GM19328 (cell line): Measurements from ENCODE around the gene HMX3.

ENCODE experiments used
- ATAC-seq: cut with Tn5 transposase; IDR thresholded peaks from one replicate; pipeline ENCODE4 v1.9.1; 2021; ENCODE audit warnings: mild to moderate bottlenecking, moderate library complexity; ENCODE audit not compliant: unreplicated experiment

HMX3 gene

DNA sequence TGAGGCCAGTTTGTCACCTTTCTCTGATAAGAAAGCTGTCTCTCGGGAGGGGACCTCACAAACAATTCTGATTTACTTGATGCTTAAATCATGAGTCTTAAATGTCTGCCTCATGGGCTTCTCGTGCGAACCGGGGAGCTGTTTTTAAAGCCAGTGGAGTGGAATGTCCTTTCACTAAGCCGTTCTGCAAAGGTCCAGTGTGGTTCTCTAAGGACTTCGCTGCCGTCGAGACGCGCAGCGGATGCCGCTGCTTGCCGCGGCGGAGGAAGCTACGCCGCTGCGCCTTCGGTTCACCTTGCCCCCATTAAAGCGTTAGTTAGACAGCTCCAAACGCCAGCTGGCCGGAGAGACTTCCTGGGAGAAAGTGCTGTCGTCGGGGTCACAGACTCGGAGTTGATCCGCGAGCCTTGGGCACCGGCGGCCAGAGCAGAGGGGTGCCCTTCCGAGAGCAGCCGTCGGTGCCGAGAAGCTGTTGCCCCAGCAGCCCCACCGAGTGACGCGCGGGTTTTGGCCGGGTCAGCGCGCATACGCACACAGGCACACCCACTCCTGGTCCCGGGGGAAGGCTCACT is 1.3 kb upstream of the HMX3 start:
- ATAC-seq: no peak

DNA sequence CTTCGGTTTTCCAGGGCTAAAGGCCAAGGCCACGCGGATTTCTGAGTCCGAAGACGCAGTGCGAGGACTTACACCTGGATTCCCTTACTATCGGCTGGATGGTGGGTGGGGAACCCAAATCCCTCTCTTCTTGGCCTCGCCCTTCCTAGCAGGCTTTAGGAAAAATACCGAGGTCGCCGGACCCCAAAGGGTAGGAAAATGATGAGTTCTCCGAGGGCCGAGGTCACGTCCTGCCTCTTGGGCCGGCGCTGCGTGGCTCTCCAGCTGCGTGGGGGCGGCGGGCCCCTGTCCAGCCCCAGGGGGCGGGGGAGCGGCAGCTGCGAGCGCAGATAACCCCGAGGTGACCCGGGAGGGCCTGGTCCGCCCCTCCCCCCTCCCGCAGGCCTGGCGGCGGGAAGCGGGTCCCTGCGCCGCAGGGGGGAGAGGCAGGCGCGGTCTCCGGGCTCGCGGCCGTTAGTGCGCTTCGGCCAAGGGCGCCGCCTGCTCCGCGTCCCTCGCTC is 805 bp upstream of the HMX3 start:
- ATAC-seq: no peak

DNA sequence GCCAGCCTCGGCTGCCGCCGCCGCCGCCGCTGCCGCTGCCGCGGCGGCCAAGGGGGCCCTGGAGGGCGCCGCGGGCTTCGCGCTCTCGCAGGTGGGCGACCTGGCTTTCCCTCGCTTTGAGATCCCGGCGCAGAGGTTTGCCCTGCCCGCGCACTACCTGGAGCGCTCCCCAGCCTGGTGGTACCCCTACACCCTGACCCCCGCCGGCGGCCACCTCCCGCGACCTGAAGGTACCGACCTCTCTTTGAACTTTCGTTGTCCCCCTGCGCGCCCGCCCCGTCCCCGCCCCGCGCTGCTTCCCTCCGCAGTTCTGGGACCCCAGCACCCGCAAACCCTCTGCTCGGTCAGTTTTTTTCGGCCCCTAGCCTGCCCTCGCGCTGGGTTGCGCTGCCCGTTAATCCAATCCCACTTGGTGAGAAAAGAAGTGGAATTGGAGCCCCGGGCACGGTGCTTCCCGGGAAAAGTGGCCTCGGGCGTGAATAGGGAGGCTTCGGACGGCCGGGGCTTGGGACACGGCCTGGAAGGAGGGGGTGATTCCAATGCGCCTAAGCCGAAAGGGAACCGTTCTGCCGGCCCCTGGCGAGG is 543 bp downstream of the HMX3 start:
- ATAC-seq: no peak

DNA sequence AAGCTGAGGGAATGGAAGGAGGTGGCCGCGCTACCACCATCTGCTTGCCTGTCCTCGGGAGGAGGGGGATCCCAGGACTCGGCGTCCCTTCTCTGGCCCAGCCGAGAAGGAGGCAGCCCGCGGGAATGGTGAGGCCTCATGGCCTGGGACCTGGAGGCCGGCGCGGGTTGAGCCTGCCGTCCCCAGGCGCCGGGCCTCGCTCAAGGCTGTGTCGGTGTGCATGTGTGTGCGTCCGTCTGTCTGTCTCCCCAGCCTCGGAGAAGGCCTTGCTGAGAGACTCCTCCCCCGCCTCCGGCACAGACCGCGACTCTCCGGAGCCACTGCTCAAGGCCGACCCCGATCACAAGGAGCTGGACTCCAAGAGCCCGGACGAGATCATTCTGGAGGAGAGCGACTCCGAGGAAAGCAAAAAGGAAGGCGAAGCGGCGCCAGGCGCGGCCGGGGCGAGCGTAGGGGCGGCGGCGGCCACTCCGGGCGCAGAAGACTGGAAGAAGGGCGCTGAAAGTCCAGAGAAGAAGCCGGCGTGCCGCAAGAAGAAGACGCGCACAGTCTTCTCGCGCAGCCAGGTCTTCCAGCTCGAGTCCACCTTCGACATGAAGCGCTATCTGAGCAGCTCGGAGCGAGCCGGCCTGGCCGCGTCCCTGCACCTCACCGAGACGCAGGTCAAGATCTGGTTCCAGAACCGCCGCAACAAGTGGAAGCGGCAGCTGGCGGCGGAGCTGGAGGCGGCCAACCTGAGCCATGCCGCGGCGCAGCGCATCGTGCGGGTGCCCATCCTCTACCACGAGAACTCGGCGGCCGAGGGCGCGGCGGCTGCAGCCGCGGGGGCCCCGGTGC is 1.3 kb downstream of the HMX3 start:
- no peak for ATAC-seq

DNA sequence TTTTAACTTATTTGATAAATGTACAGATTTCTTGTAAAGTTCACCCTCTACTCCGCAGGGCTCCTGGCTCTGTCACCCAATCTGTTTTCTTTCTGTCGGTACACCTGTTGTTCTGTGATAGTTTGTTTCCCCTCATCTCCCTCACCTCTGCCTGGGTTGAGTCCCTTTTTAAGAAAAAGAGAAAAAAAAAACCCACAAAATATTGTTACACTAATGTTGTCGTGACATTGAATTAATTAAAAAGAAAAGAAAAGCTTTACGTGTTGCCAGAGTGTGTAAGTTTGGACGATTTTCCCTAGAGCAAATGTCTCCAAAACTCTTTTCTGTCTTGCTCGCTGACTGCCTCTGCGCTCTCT is 3.4 kb downstream of the HMX3 start:
- no peak for ATAC-seq

DNA sequence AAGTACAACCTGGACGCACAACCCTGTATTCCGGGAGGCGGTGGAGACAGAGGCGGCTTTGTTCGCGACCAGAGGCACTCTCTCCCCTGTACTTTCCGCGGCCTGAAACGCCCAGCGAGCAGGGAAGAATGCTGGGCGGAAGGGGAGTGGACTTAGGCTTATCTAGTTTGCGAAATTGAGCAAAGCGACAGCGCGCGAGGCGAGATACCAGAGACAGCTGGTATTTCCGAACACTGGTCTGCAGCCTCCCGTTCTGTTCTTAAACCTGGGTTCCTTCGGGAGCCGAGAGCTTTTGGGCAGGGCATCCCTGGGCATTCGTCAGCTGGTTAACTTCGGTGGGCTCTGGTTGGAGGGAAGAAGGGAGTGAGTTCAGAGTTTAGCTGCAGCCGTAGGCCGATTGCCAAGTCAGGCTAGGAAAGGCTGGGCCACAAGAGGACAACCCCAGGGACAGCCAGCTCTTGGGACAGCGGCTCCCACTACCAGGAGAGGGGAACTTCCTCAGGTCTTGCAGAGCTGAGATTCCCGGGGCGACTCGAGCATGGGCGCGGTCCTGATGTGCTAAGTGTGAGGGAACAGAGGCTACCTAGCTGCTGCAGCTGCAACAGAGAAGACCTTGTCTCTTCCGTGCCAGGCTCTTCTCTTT is 3.9 kb downstream of the HMX3 start:
- no peak for ATAC-seq

DNA sequence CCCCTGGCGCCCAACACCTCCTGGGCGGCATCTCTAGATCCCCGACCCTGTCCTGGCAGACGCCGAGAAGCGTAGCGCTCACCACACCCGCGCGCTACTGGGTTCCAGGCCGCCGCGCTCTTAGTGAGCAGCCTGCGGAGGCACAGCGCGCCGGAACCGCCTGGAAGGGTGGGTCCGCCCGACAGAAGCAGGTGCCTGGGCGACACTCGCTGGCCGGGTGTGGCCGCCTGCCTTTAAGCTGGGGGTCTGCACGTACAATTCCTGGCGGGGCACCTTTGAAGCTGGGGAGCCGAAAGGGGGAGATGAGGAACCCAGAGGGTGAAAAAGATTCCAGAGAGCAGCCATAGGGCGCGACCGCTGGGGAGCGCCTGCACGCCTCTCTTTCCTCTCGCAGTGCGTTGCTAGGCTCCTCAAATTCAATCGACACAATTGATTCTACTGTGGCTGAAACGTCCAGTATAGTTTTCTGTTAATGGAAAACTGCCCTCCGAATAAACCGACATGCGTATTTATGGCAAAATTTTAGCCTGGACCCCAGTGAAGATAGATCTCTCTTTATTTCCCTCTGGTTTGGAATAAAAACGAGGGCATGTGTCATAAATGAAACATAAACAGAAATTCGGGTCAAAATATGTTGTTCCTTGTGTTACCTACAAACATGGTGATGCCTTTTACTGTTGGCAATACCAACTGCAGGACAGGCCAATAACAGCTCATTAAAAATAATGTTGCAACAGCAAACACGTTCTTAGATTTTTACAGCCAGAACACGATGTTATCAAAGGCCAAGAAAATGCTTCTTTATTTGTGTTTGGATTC is 4.6 kb downstream of the HMX3 start:
- ATAC-seq: no peak

DNA sequence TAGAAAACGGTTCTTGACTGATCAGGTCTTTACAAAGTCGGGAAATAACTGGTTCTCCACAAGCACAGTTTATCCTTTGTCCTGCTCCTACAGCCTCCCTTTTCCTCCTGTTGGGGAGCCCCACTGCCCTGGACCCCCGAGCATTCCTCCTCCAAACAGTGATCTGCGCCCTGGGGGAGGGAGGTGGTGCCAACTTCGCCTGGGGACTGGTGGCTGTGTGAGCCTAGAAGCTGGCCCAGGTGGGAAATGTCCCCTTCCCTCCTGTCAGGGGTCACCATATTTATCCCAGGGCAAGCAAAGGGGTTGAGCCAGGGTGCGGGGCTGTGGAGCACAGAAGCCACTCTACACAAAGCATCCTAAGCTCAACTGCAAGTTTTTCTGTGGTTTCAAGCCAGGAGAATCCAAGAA is 5.2 kb downstream of the HMX3 start:
- ATAC-seq: no peak

DNA sequence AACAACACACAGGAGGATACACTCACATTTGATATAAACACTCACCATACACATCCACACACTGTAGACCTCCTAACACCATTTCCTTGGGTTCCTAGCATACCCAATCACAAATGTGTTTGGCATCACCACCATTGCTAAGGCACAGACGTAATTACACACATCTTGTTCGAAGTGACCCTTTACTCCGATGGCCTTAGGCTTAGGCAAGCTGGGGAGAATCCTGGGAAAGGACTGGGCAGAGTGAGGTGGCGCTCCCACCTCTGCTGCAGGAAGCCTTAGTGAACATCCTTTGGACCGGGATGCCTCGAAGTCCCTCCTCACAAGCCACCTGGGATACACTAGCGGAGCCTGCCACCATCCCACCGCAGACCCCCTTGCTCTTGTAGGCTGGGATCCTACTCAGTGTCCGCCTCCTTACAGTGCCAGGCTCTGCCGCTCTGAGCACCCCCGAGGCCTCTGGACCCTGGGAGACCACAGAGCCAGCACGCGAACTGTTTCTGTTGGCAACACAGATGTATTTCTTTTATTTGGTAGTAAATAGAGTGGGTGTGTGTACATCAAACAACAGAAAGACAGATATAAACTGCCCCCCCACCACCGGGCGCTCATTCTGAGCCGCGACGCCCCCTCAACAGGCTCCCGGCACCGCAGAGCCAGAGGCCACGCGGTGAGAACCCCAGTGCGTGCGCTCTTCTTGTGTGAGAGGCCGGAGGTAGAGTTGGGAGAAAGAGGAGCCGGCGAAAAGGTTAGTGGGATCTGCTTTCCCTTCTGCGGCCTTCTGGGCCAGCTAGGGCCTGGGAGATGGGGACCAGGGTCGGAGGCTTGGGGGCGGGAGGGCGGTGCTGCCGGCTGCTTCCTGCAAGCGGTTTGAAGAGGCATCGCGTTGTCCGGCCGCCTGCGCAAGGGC is 6.3 kb downstream of the HMX3 start:
- ATAC-seq: no peak

DNA sequence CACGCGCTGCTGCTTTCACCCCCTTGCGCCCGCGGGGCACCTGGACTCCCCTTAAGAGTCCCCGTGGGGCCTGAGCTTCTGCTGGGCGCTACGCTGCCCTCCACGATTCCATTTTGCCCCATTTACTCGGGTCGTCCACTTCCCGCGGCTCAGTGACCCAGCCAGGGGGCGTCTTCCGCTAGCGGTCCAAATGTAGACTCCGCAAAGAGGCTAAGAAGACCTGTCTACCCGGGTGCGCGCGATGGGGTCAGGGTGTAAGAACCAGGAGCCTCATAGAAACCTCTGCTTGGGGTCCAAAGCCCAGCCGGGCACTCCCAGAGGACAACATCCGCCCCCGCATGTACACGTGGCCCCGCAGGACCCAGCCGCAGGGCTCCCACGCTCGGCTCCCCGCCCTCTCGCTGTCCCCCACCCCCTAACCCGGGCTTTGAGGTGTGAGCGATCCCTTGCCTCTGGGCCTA is 7.0 kb downstream of the HMX3 start:
- ATAC-seq: no peak

DNA sequence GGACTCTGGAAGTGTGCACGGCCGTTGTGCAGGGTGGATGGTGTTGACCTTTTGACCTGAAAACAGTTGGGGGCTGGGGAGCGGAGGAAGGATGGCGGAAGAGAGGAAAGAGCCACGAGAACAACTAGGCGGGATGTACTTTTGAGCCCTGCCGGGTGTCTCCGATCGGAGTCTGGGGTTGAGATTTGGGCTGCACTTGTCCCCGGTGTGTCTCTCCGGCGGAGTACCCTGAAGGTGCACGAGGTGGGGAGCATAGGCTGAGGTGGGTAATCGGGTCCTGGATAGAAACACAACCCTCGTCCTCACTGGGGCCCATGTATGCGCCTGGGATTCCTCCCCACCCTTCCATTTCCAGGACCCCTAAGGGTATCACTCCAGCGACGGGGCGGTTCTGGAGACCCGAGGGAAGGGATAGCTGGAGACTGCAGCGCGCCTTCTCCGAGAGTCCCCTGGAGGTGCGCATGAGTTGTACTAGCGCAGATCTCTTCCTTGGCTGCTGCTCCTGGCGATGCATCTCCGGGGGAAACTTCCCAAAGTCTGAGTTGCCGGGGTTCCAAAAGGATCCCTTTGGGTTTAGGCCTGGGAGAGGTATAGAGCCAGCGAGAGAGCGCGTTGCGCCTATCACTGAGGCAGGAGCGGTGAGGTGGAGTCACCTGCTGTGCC is 7.5 kb downstream of the HMX3 start:
- no peak for ATAC-seq

DNA sequence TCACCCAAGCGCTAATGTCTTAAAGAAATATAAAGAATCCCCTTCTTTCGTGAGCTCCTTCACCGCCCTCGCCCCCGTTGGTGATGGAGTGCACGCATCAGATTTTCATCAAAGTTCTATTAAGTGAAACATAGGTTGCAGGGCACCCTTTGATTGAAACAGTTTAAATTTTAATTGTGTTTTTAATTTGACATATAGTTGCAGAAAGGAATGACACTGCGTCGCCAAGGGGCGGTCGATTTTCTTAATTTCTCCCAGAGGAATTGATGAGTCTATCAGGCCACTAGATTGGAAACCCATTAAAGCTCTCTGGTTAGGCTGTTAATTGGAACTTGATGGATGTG is 8.0 kb downstream of the HMX3 start:
- no peak for ATAC-seq

DNA sequence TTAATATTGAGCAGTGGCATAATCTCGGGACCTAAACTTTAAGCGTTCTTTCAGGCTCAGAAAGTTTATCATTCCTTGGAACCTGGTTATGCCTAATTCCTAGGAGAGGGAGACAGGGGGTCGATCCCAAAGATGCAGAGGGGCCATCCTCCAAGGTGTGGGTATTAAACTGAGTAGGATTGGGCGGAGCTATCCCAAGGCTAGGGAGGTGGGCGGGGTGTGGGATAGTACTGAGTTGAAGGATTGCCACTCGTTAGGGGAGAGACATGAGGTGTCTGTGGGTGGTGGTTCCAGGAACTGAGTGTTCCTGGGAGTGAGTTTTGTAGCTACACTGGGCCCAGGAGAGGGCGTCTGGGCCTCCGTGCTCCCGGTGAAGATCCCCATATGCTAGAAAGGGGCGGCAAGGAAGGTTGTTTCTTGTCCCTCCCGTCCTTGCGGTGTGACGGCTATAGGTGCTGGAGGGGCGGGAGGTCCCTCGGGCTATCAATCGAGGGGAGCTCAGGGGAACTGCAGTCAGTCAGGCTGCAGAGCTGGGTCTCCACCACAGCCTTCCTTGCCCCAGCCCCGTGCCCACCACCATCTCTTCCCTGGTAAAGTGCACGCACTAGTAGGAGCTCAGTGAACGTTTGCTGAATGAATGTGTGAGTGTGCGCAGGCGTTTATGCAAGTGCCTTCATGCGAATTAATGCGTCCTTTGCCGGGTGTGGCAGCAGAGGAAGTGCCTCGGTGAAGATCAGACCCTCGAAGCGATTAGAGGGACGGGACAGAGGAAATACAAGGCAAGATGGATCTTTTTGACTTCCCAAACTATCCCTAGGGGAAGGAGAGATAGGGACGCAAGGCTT is 9.1 kb downstream of the HMX3 start:
- ATAC-seq: no peak

DNA sequence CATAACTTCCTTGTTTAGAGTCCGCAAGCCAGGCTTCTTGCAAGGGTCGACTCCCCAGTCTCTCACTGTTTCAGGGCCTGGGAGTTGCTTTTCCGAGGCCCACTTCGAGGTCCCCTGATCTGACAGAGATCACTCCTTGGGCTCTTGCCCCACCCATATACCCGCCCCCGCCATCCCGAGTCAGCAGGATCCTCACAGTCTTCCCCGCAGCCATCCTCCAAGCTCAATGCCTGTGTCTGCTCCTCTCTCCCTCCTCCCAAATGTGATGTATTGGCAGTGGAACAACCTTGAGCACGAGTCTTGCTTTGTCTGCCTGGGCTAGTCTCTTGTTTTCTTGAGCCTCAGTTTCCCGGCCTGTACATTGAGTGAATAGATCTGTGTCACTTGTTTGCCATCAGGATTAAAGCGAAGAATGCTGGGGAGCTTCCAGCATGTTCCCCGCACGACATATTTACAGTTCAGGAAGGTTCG is 9.8 kb downstream of the HMX3 start:
- no peak for ATAC-seq

DNA sequence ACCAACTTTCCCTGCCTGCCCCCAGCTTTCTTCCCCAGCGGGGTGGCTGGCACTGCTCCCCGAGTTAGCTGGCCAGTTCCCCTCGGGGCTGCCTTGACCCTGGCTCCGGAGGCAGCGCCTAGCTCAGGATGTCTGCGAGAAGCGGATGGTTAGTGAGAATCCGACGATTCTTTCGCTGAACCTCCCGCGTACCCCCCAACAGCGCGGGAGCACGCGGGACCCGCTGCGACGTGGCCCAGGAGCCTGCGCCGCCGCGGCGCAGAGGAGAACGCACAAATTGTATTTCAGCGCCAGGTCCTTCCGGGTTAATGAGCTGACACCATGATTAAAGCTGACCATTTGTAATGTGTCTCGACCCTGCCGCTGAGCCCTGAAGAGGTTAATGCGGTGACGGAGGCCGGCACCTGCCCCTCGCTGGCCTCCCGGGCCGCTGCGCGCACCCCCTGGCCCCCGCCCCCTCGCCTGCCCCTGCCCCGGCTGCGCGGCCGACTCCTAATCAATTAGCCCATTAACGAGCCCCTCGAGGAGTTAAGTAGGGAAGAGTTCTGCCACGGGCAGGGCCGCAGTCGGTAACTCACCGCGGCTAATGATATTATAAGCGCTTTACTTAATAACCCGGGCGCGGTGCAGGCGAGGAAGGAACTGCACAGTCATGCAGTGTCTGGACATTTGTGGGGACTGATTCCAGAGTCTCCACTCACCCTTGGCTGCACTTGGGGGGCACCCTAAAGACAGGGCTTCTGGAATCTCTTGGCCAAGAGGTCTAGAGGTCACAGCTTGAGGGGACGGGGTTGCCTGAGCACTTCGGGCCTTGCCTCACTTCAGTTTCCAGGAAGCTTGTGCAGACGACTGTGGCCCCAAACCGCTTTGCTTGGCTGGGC is 10.5 kb downstream of the HMX3 start:
- no peak for ATAC-seq

DNA sequence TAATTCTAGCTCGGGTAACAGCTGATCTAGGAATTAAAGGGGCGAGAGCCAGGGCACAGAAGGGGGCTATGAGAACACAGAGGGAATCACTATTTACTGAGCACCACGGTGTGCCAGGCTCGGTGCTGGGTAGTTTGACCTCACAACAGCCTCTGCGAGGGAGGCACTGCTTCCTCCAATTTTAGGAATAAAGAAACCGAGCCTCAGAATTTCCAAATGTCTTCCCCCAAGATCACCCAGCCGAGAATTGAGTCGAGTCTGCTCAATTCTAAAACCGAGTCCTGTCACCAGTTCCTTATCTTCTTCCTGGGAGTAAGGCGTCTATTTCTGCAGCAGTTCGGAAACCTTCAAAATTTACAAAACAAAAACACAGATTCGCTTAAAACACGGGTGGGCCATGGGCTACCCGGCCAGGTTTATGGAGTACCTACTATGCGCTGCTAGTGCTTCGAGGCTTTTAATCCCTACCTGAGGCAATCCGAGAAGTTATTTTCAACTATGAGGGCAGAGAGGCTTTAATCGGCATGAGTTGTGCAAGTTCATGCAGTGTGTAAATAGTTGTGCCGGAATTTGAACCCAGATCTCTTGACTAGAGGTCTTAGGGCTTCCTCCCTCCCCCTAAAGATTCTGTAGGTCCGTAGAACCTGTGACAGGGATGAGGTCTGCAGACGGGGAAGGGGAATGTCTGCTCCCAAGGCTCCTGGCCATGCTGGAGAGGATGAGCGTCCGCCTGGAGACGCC is 11.3 kb downstream of the HMX3 start:
- ATAC-seq: no peak
